Fibroblast of the aortic adventitia (primary cell): ENCODE measurements around the gene TMBIM4. TPM values are rescaled to one million over a fixed set of nuclear protein-coding genes. Genes with fewer than 3 reads are reported as not detected.

ENCODE experiments used
- DNase-seq: peaks from one replicate; pipeline ENCODE4 v3.0.0-alpha.2; 2010; ENCODE audit warnings: low read depth
- H3K4me3 ChIP-seq: 2 replicates; pipeline ENCODE4 v1.5.1; 2011; ENCODE audit warnings: low read depth, mild to moderate bottlenecking, control low read depth, low read length, moderate library complexity
- total RNA-seq: library from RNA; depleted of rRNA; stranded (reverse); fragments of >200 nt; gene quantifications from 2 replicates; pipeline ENCODE4 v1.2.3, GENCODE V29; 2012; ENCODE audit warnings: low replicate concordance
- TF ChIP-seq, protein P1 (sequence below): IDR thresholded peaks from 2 replicates; pipeline ENCODE4 v1.5.1; 2011; ENCODE audit warnings: mild to moderate bottlenecking, low read length, control low read depth, inconsistent platforms; ENCODE audit not compliant: insufficient read depth

TMBIM4 gene
- total RNA-seq, 1 donor, result 220 TPM

DNA sequence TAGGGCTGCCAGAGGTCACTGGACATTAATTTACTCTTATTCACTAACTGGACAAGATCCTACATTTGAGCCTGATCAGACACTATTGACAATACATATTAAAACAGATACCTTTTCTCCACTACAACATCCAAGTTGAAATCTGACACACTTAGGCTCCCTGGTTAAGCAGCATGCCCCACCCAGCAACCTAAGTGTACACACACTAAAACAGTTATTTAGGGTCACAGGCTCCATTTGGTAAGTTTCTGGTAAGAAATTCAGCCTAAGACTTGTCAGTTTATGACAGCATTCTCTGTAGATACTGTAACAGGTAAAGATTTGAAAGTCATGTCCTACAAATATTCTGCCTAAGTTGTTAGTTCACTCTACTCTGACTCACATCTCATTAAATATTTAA, 27.0 kb downstream of the TMBIM4 start:
- TF ChIP-seq, protein P1, sequence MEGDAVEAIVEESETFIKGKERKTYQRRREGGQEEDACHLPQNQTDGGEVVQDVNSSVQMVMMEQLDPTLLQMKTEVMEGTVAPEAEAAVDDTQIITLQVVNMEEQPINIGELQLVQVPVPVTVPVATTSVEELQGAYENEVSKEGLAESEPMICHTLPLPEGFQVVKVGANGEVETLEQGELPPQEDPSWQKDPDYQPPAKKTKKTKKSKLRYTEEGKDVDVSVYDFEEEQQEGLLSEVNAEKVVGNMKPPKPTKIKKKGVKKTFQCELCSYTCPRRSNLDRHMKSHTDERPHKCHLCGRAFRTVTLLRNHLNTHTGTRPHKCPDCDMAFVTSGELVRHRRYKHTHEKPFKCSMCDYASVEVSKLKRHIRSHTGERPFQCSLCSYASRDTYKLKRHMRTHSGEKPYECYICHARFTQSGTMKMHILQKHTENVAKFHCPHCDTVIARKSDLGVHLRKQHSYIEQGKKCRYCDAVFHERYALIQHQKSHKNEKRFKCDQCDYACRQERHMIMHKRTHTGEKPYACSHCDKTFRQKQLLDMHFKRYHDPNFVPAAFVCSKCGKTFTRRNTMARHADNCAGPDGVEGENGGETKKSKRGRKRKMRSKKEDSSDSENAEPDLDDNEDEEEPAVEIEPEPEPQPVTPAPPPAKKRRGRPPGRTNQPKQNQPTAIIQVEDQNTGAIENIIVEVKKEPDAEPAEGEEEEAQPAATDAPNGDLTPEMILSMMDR, result no peak
- no peak overlapping the region for H3K4me3 ChIP-seq
- no peak for DNase-seq

DNA sequence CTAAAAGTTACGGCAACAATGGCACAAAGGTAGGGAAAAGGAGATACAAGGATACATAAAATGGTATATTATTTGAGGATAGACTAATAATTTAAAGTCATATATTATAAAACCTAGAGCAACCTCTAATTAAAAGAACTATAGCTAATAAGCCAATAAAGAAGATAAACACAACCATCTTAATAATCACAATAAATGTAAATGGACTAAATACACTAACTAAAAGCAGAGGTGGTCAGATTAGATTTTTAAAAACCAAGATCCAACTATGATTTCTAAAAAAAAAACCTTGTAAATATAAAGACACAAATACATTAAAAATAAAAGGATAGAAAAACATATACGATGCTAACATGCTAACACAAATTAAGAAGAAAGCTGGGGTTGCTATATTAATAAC, 28.5 kb downstream of the TMBIM4 start:
- DNase-seq, result no peak
- H3K4me3 ChIP-seq, result no peak overlapping the region
- TF ChIP-seq, protein P1, result no peak

DNA sequence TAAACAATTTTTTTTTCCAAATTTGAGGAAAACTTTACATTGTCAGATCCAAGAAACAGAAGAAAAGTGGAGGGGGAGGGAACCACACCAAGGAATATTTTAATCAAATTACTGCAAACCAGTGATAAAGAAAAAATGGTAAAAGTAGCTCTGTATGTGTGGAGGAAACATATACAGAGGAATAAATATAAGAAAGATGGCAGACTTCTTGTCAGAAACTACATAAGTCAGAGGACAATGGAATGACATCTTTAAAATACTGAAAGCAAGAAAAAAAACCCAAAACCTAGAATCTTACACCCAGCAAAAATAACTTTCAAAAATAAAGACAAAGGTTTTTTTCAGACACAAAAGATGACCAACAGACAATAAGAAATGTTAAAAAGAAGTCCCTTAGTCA, 29.1 kb downstream of the TMBIM4 start:
- TF ChIP-seq, protein P1, result no peak
- no peak overlapping the region for H3K4me3 ChIP-seq
- DNase-seq, result no peak

DNA sequence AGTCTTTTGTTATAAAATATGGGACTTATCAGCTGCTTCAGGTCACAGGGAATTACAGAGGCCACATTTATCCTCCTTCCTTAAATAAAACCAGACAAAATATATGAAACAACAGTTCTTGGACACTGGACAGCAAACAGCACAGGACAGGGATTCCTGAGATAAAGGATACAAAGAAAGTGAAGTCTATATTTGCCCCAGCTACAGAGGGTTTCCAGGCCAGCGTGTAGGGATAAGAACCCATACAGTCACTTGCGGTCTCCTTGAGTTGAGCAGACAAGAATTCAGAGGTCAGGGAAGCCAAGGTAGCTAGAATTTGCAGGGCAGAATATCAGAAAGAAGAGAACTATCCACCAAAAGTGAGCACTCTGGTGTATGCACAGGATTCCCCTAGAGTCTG, 30.5 kb downstream of the TMBIM4 start:
- DNase-seq, result no peak
- TF ChIP-seq, protein P1, result no peak
- H3K4me3 ChIP-seq, result no peak overlapping the region

DNA sequence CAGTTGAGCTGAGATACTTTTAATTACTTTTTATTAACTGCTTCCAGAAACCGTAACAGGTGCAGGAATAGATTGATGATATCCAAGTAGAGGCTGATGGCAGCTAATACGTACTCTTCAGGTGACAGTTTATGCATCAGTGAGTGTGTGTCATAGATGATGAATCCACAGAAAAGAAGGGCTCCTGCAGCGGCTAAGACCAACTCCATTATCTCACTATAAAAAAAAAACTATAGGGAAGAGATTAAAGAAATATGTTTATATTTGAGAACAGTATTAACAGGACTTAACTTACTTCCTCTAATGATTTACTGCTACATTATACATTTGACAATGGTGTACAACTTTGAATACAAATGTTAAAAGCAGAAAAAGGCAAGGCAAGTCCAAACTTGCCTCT, 31.9 kb downstream of the TMBIM4 start:
- TF ChIP-seq, protein P1, result no peak
- H3K4me3 ChIP-seq, result no peak overlapping the region
- DNase-seq, result no peak

DNA sequence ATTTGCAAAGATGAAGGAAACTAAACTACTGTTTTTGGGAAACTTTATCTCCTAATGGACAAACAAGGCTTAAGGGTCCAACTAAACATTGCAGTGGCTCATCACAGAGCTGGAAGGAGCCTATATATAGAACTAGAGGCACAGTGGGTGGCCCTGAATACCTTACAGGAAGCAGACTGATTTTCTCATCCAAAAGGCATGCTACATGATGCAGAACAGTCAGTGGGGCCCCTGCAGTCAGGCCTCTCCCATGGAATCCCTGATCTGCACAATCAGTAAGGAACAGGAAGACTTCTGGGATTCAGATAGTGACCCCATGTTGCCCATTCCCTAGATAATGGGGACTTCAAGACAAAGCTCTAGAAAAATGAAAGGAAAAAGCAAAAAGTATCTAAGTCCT, 37.4 kb downstream of the TMBIM4 start:
- H3K4me3 ChIP-seq, result no peak overlapping the region
- TF ChIP-seq, protein P1, result no peak
- DNase-seq, result peak; percentile 53

DNA sequence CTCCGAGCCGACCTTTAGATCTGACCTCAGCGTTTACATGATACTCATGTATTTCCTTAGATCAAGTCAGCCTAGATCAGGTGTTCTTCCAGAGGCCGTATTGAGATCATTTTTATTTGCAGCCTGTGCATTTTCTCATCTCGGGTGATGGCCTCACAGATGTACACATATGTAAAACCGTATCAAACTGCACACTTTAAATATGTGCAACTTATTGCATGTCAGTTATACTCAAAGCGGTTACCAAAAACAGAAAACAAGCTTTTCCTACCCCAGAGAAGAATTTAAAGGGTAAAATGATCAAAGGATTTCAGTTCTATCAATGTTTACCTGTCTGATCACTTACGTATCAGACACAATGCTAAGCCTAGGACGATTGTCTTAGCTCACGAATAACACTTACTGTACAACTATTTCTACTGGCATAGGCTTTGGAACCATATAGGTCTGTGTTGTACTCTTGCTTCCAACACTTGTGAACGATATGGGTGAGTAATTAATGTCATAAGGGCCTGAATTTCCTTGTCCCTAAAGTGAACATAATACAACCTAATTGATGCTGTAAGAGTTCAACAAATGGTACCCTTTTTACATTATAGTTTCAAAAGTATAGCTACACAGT, 38.6 kb downstream of the TMBIM4 start:
- peak overlapping the region; percentile 99 for H3K4me3 ChIP-seq
- DNase-seq, result peak; percentile 13

More for the DNA sequence above, 38.6 kb downstream of the TMBIM4 start:
- TF ChIP-seq, protein P1, result no peak
